Measurements from ENCODE around the gene SDF2.
A peak's percentile ranks its signal among the peaks of the same experiment; 100 is the strongest.
"Not testable (repeated sequence)": the region's sequence is repeated elsewhere in the genome, so short reads cannot be mapped to it uniquely, and the experiment has no call there.

SDF2 gene

GRCh38 chr17:28612936-28613872 is 48.5 kb downstream of the SDF2 start:
- DNase-seq (ENCODE audit: low spot score), result peak; percentile 48
- in situ Hi-C loops (cut with MboI; ENCODE audit: low pct_unique_long_range_greater_than_20kb, low sequenced_read_pairs, unreplicated experiment), result no loop called here
- TF ChIP-seq CTCF (IDR thresholded peaks at IDR 0.05; ENCODE audit: extremely low read depth, insufficient read depth, missing control alignments), result peak; percentile 66

DNA sequence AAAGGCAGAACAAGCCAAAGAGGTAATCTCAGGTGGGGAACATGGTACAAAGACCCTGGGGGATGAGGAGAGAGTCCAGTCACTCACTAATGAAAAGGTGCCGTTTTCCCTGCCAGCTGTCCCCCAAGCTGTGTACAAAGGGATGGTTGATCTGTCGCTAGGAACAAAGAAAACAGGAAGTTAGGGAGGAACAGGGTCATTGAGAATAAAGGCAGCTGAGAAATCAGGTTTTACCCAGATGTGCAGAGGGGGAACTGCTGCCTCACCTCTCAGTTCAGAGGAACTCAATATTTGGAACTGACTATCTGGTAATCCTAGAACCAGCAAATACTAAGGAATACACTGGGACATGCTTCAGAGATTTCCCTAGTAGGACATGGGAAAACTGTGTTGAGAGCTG is 49.2 kb downstream of the SDF2 start:
- DNase-seq (ENCODE audit: low spot score), result no peak
- in situ Hi-C loops (cut with MboI; ENCODE audit: low pct_unique_long_range_greater_than_20kb, low sequenced_read_pairs, unreplicated experiment), result no loop called here
- no peak for TF ChIP-seq CTCF (IDR thresholded peaks at IDR 0.05; ENCODE audit: extremely low read depth, insufficient read depth, missing control alignments)

DNA sequence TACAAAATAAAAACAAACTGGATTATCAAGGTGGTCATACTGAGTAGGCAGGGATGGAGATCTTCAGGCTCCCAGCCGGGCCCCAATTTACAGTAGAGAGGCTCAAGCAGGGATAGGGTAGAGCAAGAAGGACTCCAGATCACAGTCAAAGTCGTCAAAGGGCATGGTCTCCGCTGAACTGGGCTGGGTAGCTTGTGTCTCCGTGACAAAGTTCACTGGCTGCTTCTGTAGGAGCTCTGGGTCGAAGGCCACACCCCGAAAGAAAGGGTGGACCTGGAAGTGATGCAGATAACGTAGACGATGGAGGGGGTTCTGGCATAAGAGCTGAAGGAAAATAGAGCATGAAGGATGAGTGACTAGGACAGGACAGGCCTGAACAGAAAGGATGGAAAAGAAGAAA is 51.3 kb downstream of the SDF2 start:
- in situ Hi-C loops (cut with MboI; ENCODE audit: low pct_unique_long_range_greater_than_20kb, low sequenced_read_pairs, unreplicated experiment), result no loop called here
- TF ChIP-seq CTCF (IDR thresholded peaks at IDR 0.05; ENCODE audit: extremely low read depth, insufficient read depth, missing control alignments), result no peak
- DNase-seq (ENCODE audit: low spot score), result no peak

DNA sequence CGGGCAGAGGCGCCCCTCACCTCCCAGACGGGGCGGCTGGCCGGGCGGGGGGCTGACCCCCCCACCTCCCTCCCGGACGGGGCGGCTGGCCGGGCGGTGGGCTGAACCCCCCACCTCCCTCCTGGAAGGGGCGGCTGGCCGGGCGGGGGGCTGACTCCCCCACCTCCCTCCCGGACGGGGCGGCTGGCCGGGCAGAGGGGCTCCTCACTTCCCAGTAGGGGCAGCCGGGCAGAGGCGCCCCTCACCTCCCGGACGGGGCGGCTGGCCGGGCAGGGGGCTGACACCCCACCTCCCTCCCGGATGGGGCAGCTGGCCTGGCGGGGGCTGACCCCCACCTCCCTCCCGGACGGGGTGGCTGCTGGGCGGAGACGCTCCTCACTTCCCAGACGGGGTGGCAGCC is 57.7 kb downstream of the SDF2 start:
- in situ Hi-C loops (cut with MboI; ENCODE audit: low pct_unique_long_range_greater_than_20kb, low sequenced_read_pairs, unreplicated experiment), result loop anchor here (10.0 kb wide), 1 partner anchor 49 kb away; the partner anchor contains the start of gene UNC119
- DNase-seq (ENCODE audit: low spot score), result not testable (repeated sequence)

- peak; percentile 82 for DNase-seq (ENCODE audit: low spot score)
- in situ Hi-C loops (cut with MboI; ENCODE audit: low pct_unique_long_range_greater_than_20kb, low sequenced_read_pairs, unreplicated experiment), result loop anchor here (10.0 kb wide), 1 partner anchor 45 kb away; the partner anchor contains the start of gene UNC119
- TF ChIP-seq CTCF (IDR thresholded peaks at IDR 0.05; ENCODE audit: extremely low read depth, insufficient read depth, missing control alignments), result no peak
Observed at GRCh38 chr17:28599311-28600184, 62.2 kb downstream of the SDF2 start.

DNA sequence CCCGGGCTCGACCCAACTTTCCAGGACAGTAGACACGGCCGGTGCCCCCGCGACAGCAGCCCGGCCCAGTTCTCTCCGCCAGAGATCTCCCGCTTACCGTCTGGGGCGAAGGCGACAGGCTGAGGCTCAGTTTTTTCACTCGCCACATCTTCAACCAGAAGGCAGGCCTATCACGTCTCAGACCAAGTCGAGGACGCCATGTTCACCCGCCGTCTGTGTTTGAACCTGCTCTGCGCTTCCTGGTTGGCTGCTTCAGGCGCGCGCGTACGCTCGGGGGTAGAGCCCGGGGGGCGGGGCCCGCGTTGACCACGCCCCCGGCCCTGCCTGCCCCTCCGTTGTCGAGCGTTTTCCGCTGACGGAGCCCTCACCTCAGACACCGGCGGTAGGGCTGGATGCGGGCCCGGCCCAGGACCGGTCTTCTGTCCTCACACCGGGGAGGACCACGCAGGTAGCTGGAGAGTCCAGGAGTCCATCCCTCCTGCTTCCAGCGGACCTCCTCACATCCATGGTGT is 62.9 kb downstream of the SDF2 start, which contains the start of gene SPAG5:
TSS of gene SPAG5 (minus strand) at position 227 of the 512 bp plus-strand sequence. CDS start at position 148, 79 bp downstream.
- peak; percentile 98 for DNase-seq (ENCODE audit: low spot score)
- TF ChIP-seq CTCF (IDR thresholded peaks at IDR 0.05; ENCODE audit: extremely low read depth, insufficient read depth, missing control alignments), result no peak
- in situ Hi-C loops (cut with MboI; ENCODE audit: low pct_unique_long_range_greater_than_20kb, low sequenced_read_pairs, unreplicated experiment), result no loop called here

Data from GM13977 (cell line).